ENCODE results near the gene PIKFYVE.
"Not testable (repeated sequence)": the region's sequence is repeated elsewhere in the genome, so short reads cannot be mapped to it uniquely, and the experiment has no call there.

PIKFYVE gene

DNA sequence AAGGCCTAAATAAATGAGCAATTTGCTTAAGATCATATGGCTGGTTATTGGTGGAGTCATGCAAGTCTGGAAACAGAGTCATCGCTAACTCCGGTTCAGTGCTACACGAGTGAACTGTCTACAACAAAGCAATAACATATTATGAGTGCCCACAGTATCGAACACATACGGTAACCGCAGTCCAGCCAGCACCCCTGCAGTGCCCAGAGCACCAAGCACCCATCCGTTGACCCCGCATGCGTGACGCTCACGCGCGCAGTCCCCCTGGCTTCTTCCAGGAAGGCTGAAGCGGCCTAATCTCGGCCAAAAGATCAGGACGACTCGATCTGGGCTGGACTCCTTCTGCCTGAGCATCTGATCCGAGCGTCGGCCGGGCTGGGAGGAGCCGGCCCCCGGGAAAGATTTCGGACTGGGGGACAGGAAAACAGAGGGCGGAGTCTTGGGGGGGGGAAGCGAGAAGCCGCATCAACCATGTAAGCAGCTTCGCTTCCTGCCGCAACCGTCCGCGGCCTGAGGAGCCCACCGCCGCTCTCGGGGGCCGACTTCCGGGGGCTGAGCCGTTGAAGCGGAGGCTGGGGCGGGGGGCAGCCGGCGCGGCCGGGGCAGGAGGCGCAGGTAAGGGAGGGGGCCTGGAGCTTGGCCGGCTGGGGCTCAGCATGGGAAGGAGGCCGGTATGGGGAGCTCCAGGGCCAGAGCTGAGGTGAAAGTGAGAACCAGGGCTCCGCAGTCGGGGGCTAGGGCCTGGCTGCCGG, at the start of gene PIKFYVE:
TSS of gene PIKFYVE (plus strand) at position 455 of the 752 bp plus-strand sequence. CDS start 5,265 bp downstream, outside the sequence.
- POLR2A ChIA-PET = interaction anchor here (0.5 to 0.9 kb wide), 3 partner anchors 15 to 460 kb away, joined by 3 to 4 read pairs (median 3); no protein-coding TSS in a partner anchor
- TF ChIP-seq CTCF (IDR thresholded peaks at IDR 0.05; ENCODE audit: control extremely low read depth, extremely low read depth, low read depth, missing control alignments) = no peak
- CTCF ChIA-PET = interaction anchor here (0.8 to 4.8 kb wide), 7 partner anchors 9 to 108 kb away, joined by 3 to 34 read pairs (median 4); partner anchors contain the start of gene IDH1
- DNase-seq (ENCODE audit: extremely low spot score) = peak; percentile 96

DNA sequence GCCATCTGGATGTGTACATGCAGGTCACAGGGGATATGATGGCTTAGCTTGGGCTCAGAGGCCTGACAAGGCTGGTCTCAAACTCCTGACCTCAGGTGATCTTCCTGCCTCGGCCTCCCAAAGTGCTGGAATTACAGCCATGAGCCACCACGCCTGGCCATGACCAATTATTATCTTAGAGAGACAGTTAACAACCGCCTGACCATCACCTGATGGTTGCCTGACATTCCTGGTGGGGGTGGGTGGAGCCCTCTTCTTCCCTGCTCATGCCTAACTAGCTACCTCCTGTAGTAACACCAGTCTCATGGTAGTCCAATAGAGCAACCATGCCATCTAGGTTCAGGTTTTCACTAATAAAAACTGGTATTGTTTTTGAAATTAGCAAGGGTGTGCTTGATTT, 44.2 kb upstream of the PIKFYVE start:
- CTCF ChIA-PET = interaction anchor here (1.9 kb wide), 1 partner anchor 46 kb away, joined by 5 read pairs; no protein-coding TSS in a partner anchor
- POLR2A ChIA-PET = not testable (repeated sequence)

DNA sequence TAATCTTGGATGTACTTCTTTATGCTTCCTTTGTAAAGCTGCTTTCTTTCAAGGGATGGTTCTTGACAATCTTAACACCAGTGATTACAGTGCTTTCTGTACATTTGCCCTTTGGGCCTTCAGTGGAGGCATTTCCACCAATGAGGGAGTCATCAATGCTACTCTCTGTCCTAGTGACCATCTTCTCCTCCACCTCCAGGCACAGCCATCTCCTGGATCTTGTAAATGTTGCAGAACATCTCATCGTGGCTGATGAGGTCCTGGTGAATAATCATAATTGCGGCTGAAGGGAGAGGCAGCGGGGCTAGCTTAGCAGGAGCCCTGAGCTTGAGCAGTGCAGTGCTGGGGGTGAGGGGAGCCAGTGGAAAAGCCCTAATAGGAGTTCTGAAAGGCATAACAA, 43.7 kb upstream of the PIKFYVE start:
- ChIA-PET POLR2A (no interaction called here), CTCF (interaction anchor here (1.9 kb wide), 1 partner anchor 47 kb away, joined by 5 read pairs; no protein-coding TSS in a partner anchor)
- no peak for DNase-seq (ENCODE audit: extremely low spot score)
- no peak for TF ChIP-seq CTCF (IDR thresholded peaks at IDR 0.05; ENCODE audit: control extremely low read depth, extremely low read depth, low read depth, missing control alignments)

More for the DNA sequence above, 44.2 kb upstream of the PIKFYVE start:
- DNase-seq (ENCODE audit: extremely low spot score) = not testable (repeated sequence)

DNA sequence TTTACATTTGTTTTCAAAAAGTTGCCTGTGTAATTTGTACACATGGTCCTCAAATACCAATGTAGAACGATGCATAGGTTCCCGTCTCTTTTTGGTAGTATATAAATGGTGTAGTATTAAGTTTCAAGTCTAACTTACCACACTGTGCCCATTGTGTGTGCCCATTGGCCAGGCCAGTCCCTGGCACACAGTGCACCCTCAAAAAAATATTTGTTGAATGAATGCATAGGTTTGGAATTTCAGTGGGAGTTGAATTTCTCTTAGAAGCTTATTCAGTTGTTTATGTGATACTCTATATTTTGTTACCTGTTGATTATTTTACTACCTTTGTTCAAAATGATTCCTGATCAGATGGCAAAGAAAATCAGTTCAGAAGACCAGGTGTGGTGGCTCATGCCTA, 41.3 kb upstream of the PIKFYVE start:
- ChIA-PET CTCF (interaction anchor here (1.8 kb wide), 1 partner anchor 12 kb away, joined by 4 read pairs; no protein-coding TSS in a partner anchor), POLR2A (no interaction called here)
- DNase-seq (ENCODE audit: extremely low spot score) = no peak
- no peak for TF ChIP-seq CTCF (IDR thresholded peaks at IDR 0.05; ENCODE audit: control extremely low read depth, extremely low read depth, low read depth, missing control alignments)

DNA sequence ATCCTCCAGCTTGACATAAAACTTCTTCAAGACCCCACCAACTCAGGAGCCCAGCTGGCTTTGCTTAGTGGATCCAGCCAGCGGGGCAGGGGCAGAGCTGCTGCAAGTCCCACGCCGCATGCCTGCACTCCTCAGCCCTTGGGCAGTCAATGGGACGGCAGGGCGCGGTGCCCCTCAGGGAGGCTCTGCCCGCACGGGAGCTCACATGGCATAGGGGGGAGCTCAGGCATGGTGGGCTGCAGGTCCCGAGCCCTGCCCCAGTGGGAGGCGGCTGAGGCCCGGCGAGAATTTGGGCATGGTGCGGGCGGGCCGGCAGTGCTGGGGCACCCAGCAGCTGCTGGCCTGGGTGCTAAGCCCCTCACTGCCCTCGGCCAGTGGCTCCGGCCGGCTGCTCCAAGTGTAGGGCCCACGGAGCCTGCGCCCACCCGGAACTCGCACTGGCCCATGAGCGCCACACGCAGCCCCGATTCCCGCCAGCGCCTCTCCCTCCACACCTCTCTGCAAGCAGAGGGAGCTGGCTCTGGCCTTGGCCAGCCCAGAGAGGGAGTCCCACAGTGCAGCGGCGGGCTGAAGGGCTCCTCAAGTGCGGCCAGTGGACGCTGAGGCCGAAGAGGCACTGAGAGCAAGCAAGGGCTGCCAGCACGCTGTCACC, 38.3 kb upstream of the PIKFYVE start:
- no peak for DNase-seq (ENCODE audit: extremely low spot score)
- TF ChIP-seq CTCF (IDR thresholded peaks at IDR 0.05; ENCODE audit: control extremely low read depth, extremely low read depth, low read depth, missing control alignments) = no peak
- CTCF ChIA-PET = interaction anchor here (1.2 to 1.4 kb wide), 2 partner anchors 14 to 41 kb away, joined by 3 to 4 read pairs; no protein-coding TSS in a partner anchor
- POLR2A ChIA-PET = no interaction called here

DNA sequence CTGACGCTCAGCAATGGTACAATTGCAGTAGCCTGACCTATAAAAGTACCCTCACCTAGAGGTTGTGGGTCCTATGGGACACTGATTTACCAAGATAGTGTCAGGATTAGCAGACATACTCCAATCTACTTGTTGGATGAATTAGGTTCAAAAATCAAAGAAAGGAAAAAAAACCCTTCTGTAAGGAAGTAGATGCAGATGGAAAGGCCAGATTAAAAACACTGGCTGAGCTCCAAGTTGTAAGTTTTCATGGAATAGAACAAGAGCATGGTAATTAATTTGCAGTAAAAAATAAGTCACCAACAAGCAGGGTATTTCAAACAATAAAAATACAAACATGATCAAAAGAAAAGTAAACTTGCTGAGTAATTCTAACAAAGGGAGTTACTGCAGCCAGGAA, 37.6 kb upstream of the PIKFYVE start:
- ChIA-PET CTCF (interaction anchor here (1.2 to 1.8 kb wide), 3 partner anchors 13 to 42 kb away, joined by 3 to 11 read pairs (median 4); partner anchors contain the start of gene IDH1), POLR2A (no interaction called here)
- no peak for DNase-seq (ENCODE audit: extremely low spot score)
- TF ChIP-seq CTCF (IDR thresholded peaks at IDR 0.05; ENCODE audit: control extremely low read depth, extremely low read depth, low read depth, missing control alignments) = no peak

All from GM10248 (cell line).